AG08396 (cell line): ENCODE measurements around the gene RIN3.

Experiments
- DNase-seq: peaks from one replicate; pipeline ENCODE4 v3.0.0; 2012; ENCODE audit warnings: low spot score, mixed read lengths

RIN3 gene

DNA sequence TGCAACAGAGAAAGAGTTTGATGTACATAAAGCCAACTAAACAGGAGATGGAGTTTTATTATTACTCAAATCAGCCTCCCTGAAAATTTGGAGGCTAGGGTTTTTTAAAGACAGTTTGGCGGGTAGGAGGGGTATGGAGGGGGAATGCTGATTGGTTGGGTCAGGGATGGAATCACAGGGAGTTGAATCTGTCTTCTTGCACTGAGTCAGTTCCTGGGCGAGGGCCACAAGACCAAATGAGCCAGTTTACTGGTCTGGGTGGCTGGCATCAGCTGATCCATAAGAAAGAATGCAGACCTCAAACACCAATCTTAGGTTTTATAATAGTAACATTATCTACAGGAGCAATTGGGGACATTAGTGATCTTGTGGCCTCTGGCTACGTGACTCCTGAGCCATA, 64.9 kb downstream of the RIN3 start:
- DNase-seq, result peak; percentile 22

DNA sequence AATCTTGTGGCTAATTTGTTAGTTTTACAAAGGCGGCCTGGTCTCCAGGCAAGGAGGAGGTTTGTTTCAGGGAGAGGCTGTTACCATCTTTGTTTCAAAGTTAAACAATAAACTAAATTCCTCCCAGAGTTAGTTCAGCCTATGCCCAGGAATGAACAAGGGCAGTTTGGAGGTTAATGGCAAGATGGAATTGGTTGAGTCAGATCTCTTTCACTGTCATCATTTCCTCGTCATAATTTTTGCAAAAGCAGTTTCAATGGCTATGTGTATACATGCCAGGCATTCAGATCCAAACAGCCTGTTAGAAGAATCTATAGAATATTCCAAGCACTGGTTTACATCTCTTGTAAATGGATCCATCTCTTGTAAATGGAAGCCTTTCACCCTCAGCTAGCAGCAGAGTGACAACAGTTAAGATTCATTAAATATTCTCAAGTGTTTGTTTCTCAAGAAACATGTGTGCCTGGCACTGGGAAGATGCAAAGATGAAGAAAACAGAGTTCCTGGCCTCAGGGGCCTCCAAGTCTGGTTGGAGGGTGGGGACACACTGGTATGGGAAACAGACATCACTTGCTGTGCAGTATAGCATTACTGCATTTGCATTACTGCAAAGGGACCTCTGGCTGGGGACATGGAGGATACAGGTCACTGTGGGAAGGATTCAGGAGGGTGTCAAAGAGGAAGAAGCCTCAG, 65.8 kb downstream of the RIN3 start:
- no peak for DNase-seq

DNA sequence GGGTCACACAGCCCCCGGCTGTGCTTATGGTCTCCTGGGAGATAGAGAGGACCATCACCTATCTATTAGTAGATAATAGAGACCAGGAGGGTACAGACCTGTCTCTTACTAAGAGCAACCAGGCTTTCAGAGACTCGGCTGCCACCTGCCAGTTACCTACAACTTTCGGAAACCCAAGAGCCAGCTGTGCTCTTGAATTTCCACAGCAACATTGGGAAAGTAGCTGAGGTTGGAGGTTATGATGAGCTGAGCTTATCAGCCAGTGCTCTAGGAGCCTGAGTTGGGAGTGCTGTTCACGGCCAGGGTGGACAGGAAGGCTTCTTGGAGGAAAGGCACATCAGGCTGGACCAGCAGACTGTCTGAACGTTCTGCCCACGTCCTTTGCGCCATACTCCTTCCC, 67.6 kb downstream of the RIN3 start:
- no peak for DNase-seq

DNA sequence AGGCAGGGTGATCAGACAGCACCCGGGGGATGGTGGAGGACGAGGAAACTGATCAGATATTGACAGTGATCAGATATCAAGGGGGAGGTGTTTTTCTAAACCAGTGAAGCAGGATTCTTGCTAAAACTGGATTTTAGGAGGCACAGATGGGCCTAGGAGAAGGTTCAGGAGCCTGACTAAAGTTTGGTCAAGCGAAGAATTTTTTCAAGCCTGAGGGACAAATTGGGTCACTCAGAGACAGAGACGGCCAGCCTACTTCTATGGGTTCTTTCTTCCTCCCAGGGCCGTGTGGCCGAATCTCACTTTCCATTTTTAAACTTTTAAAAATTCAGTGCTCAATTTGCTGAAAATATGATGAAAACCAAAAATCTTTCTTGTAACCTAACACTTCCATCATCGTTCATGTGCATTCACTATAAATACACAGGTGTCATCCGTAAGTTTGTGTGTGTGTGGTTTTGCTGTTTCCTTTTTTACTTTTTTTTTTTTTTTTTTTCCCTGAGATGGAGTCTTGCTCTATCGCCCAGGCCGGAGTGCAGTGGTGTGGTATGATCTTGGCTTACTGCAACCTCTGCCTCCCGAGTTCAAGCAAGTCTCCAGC, 68.5 kb downstream of the RIN3 start:
- no peak for DNase-seq

DNA sequence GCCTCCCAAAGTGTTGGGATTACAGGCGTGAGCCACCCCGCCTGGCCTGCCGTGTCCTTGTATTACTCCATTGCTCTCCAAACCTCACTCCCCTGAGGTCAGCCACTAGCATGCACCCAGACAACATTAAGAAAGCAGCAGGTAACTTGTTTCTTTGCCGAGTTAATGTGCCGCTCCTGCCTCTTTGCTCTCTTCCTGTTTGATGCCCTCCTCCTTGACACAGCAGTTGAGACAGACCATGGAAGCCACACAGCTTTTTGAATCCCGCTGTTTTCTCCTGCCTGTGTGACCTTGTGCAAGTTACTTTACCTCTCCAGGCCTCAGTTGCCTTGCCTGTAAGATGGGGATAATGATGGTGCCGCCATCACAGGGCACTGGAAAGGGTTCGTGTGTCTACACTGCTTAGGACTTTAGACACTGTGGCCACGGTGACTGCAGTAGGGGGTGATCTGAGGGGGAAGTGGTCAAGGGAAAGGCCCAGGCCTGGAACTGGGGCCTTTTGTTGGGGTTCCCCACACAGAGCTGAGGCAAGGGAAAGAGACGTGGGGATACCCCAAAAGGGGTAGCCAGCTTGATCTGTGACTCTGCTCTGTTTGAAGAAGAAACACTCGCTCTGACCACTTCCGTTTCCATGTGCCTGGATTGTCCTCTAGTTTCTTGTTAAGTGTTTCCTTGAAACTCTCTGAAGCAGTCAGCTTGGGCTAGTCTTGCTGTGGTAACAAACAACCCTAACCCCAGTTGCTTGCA, 69.3 kb downstream of the RIN3 start:
- no peak for DNase-seq

DNA sequence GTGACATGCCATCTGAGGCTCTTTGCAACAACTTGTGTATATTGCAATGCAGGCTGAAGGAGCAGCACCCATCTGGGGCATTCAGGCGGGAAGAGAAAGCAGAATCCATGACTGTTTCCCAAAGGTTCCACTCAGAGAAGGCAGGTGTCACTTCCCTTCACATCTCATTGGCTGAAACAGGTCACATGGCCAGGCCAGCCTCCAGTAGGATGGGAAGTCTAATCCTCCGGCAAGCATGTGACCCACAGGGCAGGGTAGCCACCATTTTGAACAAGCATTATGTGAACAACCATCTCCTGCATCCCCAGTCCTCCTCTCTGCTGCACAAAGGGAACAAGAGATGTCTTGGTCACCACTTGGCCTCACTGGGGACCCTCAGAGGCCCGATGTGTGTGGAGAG, 70.6 kb downstream of the RIN3 start:
- DNase-seq, result no peak

DNA sequence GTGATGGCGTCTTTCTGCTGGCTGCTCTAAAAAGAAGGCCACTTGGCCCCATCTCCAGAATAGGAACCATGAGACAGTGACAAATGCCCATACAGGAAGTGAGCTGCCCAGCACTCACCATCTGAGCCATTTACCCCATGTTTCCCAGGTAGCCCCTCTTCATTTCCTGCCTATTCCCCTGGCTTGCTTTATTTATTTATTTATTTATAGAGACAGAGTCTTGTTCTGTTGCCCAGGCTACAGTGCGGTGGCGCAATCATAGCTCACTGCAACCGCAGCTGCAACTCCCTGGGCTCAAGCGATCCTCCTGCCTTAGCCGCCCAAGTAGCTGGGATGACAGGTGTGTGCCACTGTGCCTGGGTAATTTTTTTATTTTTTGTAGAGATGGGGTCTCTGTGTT, 71.2 kb downstream of the RIN3 start:
- DNase-seq, result no peak

DNA sequence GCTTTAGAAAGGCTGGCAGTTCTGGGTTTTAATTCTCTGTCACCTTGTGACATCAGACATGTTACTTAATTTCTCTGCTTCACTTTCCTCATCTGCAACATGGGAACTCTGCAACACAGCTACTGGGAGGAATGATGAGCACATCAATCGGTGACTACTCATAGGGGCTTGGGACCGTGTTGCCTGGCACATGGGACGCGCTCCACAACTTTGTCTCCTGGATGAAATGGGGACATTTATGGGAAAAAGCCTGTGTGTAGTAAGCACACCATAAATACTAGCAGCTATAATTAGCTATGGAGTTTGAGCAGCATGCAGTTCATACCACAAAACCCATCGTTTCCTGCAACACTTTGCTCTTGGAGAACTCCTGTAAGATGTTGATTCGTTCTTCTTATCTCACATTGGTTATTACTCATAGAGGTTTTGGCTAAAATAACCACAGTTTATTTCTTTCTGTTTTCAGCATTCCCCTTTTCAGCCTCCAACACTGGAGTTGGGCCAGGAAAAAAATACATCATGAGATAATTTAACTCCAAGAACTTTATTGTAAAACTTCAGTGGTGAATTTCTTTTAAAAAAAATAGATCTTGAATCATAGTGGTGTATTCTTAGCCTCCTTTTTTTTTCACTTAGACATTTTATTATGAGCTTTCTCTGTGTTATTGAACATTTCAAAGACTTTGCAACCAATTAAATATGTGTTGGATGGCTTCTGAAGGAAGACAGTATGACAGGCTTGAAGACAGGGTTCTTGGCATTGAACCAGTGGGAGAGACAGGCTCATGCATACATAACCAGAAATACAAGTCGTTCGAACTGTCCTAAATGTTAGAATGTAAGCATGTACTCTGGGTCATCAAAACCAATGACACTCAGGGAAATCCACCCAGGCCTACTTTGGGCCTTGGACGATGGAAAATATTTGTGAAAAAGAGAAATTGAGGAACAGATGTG, 72.7 kb downstream of the RIN3 start:
- peak; percentile 64 for DNase-seq

DNA sequence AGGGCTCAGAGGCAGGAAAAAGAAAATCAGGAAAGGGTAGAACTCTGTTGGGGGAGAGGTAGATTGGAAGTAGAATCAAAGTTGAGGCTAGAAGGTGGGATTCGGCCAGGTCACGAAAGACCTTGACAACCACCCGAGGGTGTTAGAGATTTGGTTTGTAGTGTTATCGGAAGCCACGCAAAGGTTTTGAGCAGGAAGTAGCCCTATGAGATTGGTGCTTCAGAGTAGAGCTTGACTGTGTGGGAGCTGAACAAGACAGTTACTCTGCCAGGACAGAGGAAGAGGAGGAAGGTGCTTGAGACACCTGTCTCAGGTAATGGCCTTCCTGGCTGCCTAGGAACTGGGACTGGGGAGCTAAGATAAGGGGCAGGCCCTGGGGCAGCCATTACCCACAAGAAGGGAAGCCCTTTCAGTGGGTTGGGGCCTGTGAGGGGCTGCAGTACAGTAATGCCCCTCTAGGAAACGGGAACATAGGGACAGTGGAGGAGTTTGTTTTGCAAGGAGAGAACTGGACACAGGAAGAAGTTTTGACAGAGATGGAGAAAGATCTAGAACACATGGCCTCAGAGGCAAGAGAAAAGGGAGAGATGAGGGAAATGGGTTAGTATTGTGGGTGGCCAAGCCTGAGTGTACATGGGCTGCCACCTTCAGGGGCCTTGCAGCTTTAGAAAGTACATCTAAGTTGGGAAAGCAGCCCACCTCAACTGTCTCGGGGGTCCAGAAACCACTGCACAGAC, 73.5 kb downstream of the RIN3 start:
- no peak for DNase-seq

DNA sequence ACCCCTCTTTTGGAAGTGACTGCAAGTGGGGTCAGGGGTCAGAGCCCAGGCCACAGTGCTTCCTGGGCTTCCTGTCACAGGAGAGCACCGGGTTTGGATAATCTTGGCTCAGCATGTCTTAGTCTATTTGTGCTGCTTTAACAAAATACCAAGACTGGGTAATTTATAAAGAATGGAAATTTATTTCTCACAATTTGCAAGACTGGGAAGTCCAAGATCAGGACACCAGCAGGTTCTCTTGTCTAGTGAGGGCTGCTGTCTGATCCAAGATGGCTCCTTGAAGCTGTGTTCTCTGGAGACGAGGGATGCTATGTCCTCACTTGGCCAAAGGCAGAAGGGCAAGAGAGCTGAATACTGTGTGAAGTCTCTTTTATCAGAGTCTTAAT, 74.1 kb downstream of the RIN3 start:
- no peak for DNase-seq

DNA sequence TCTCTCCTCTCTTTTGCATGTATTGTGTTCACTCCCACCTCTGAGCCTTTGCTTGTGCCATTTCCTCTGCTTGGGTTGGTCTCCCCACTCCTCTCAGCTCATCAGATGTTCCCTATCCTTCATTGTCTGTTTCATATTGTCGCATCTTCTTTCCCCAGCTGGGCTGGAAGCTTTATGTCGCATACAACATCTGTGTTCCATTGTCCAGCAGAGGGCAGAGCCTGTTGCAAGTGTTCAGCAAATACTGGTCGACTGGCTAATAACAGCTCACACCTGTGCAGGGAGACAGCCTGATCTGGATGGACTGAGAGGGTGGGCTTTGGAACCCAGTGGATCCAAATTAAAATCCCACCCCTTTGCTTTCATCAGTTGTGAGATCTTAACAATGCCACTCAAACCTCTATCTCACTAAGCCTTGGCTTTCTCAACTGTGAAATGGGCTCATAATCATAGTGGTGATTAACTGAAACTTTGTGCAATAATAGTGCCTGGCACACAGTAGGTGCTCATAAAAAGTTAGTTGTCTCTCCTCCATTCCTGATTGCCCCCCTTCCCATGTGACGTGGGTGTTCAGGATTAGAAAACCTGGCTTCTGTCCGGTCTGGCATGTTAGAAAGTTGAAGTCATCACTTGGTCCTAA, 75.8 kb downstream of the RIN3 start:
- peak; percentile 17 for DNase-seq

DNA sequence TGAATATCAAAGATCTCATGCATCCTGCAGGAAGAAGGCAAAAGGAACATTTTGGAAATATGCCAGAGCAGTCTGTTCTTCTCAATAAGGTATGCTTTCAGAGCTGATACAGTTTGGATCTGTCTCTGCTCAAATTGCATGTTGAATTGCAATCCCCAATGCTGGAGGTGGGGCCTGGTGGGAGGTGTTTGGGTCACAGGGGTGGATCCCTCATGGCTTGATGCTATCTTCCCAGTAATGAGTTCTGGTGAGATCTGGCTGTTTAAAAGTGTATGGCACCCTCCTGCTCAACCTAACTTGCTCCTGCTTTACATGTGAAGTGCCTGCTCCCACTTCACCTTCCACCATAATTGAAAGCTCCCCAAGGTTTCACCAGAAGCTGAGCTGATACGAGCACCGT, 76.6 kb downstream of the RIN3 start:
- no peak for DNase-seq

DNA sequence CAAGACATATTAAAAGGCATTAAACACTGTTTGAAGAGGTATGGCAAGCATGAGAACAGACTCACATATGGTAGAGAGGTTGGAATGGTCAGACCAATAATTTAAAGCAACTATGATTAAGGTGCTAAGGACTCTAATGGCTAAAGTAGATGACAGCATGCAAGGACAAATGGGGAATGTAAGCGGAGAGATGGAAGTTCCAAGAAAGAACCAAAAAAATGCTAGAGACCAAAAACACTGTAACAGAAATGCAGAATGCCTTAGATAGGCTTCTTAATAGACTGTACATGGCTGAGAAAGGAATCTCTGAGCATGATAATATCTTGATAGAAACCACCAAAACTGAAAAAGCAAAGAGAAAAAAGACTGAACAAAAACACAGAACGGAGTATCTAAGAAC, 77.4 kb downstream of the RIN3 start:
- no peak for DNase-seq

DNA sequence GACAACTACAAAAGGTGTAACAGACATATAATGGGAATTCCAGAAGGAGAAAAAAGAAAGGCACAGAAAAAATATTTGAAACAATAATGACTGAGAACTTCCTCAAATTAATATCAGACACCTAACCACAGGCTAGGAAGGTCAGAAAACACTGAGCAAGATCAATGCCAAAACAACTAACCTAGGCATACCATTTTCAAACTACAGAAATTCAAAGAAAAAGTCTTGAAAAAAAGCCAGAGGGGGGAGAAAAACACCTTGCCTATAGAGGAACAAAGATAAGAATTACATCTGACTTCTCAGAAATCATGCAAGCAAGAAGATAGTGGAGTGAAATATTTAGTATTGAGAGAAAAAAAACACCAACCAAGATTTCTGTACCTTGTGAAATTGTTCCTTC, 77.8 kb downstream of the RIN3 start:
- DNase-seq, result no peak

DNA sequence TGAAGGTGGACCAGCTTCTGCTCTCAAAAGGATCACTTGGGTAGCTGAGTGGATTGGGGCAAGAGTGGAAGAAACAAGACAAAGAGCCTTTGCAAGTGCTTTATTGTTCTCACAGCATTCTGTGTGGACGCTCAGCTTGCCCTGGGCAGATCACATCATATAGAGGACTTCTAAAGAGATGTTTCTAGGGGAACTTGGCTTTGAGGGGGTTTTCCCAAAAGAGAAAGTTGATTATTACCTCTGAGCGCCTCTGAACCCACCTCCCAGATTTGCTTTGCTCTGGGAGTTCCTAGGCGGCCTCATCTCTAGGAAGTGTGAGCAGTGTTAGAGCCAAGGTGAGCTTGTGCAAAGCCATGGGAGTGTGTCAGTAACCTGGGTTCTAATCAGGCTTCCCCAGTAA, 81.7 kb downstream of the RIN3 start:
- no peak for DNase-seq

DNA sequence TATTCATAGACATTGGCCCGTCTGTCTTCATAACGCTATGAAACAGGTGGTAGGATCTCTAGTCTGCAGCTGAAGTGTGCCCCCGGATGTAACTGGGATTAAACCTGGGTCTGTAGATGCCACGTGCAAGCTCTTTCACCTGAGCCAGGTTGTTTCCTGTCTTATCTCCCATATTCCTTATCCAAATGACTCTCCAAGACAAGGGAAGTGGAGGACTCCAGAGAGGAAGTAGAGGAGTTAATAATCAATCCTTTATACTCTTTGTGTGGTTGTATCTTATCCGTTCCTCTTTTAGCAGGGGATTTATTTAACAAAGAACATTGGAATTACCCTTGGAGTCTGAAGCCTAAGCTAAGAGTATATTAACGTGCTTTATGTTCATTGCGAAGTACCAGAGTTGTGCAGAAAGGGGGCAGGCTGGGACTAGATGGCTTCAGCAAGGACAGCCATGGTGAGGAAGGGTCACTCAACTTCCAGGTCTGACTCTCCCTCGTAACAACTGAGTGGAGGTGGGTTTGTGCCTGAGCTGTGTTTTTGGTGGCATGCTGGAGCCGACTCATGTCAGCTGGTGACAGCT, 82.8 kb downstream of the RIN3 start:
- no peak for DNase-seq

DNA sequence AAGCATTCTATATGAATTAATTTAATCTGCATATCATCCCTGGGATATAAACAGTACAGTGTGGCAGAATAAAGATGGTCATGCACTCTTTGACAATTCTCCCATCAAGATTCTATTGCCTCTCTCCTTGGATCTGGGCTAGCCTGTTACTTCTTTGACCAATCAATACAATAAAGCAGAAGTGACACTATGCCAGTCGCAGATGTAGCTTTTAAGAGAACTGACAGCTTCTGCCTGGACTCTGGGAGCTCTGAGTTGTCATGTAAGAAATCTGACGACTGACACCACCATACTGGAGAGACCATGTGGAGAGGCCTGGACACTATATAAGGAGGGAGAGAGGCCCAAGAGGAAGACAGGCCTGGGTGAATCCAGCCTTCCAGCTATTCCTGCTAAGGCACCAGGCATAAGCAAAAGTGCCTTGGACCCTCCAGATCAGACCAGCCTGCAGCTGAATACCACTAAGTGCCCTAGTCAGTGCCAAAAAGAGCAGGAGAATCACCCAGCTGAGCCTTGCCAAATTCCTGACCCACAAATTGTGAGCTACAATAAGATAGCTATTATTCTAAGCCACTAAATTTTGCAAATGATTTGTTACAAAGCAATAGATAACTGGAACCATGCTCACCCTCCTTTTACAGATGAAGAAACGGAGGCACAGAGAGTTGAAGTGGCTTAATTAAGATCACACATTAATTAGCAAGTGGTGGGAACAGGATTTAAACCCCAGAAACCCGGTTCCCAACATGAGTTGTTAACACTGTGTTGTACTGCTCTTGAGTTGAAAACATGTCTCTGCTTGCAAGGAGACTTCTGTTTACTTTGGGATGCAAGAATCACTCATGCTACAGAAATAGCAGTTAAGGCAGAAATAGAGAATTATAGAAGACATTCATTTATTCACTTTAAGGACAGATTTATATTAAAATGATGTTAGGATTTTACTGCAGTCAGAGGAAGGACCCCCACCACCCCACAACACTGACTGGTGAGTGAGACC, 84.6 kb downstream of the RIN3 start:
- no peak for DNase-seq

DNA sequence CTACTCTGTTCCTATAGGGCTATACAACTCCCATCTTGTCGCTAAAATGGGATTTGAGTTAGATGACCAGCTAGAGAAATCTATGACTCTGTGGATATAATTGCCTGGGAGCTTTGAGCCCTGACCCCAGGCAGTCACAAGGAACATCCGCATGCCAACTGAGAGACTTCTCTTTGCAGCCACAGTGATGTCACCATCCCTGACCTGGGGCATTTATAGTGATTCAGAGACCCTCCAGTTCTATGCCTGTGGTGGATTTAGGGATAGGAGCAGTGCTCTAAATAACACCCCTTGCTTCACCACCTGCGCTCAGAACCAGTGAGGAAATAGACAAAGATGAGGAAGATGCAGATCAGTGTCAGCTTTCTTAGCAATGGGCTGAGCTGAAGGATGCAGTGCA, 86.2 kb downstream of the RIN3 start:
- no peak for DNase-seq

DNA sequence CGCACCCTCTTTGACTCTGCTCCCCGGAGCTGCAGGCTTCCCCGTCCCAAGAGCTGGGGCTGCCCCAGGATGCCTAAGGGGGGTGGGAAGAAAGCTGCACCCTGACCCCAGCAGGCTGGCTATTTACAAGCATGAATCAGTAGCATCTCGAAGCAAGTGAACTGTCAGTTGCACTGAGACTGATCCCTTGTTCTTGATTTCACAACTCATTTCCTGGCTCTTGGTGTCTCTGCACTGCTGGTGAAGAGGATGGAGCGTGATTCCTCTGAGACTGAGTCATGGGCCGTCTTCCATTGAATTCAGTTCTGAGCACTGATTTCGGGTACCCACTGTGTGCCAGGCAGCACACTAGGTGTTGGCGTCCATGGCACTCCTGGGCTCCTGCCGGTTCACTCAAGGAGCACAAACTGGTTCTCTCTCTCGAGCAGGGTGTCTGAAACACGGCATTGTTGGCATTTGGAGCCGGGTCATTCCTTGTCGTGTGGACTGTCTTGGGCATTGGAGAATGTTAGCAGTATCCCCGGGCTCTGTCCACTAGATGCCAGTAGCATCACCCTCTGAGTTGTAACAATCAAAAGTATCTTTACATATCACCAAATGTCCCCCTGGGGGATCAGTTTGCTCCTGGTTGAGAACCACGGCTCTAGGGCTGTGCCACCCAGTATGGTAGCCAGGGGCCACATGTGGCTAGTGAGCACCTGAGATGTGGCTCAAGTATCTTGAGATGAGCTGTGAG, 86.9 kb downstream of the RIN3 start:
- DNase-seq, result peak; percentile 60
